ENCODE measurements around the gene PRPH.

The PRPH gene

DNA sequence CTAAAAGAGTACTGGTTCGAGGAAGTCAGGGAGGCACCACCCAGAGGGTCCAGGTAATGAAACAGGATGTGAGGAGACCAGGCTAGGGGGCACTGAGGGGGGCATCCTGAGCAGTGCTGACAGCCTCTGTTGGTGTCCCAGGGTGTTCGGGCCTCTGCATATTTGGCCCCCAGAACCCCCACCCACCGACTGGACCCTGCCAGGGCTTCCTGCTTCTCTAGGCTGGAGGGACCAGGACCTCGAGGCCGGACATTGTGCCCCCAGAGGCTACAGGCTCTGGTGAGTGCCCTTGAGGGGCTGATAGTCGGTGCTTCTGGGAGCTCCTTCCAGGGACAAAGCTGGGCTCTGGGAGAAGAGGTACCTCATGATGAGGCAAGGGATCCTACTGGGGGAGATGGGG lies 30.7 kb downstream of the PRPH start:
- no peak for TF ChIP-seq L3MBTL2 (conservative IDR thresholded peaks at IDR 0.05)
- no peak for TF ChIP-seq FOXK2 (IDR thresholded peaks at IDR 0.05)
- TF ChIP-seq, protein P1, sequence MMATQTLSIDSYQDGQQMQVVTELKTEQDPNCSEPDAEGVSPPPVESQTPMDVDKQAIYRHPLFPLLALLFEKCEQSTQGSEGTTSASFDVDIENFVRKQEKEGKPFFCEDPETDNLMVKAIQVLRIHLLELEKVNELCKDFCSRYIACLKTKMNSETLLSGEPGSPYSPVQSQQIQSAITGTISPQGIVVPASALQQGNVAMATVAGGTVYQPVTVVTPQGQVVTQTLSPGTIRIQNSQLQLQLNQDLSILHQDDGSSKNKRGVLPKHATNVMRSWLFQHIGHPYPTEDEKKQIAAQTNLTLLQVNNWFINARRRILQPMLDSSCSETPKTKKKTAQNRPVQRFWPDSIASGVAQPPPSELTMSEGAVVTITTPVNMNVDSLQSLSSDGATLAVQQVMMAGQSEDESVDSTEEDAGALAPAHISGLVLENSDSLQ (IDR thresholded peaks at IDR 0.05), result no peak
- DNase-seq (ENCODE audit: extremely low spot score), result no peak
- ChIA-PET CTCF (interaction anchor here (5.6 kb wide), 1 partner anchor 17 kb away, joined by 42 read pairs; no protein-coding TSS in a partner anchor), POLR2A (interaction anchor here (1.8 kb wide), 1 partner anchor 17 kb away, joined by 5 read pairs; no protein-coding TSS in a partner anchor)

DNA sequence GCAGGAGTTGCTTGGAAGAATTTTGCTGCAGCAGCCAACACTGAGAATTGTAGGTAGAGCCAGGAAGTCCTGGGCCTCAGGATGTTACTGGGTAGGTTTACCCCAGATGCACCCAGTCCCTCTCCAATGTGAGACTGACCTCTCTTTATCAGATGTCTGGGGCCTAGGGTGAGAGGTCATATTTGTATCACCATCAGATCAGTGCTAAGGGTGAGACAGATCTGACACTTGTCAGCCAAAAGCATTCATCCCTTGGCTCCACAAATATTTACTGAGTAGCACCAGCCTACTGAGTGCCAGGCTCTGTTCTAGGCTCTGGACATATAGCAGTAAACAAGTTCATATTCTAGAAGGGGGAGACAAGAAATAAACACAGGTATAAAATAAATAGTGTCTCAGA lies 32.4 kb downstream of the PRPH start:
- ChIA-PET POLR2A (no interaction called here), CTCF (no interaction called here)
- no peak for DNase-seq (ENCODE audit: extremely low spot score)
- TF ChIP-seq HDGF (IDR thresholded peaks at IDR 0.05; ENCODE audit: borderline replicate concordance) (no peak), CTBP1 (IDR thresholded peaks at IDR 0.05; ENCODE audit: borderline replicate concordance) (no peak), FOXA1 (IDR thresholded peaks at IDR 0.05) (no peak), ARNT (IDR thresholded peaks at IDR 0.05) (no peak), L3MBTL2 (conservative IDR thresholded peaks at IDR 0.05) (no peak)
- TF ChIP-seq, protein P1 (IDR thresholded peaks at IDR 0.05), result no peak

DNA sequence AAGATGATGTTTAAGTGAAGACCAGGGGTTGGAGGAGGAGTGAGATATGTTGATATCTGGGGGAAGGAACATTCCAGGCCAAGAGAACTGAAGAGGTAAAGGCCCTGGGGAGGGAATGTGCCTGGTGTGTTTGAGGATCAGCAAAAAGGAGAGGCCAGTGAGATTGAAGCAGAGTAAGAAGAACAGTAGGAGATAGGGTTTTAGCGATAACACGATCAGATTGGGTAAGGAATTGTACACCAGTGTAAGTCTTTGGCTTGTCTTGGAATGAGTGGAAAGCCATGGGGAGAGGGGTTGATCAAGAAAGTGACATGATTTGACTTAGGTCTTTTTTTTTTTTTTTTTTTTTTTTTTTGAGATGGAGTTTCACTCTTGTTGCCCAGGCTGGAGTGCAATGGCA lies 32.9 kb downstream of the PRPH start:
- ChIA-PET POLR2A (no interaction called here), CTCF (no interaction called here)

DNA sequence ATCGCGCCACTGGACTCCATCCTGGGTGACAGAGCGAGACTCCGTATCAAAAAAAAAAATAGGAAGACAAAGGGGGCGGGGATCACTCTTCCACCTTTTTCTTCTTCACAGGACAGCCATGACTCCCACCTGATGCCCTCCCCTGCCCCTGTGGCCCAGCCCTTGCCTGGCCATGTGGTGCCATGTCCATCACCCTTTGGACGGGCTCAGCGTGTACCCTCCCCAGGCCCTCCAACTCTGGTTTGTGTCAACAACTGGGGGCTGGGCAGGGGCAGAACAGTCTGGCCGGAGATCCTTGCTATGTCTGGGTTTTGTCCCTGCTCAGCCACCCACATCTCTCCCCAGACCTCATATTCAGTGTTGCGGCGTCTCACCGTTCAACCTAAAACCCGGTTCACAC lies 33.9 kb downstream of the PRPH start:
- TF ChIP-seq FOXM1 (IDR thresholded peaks at IDR 0.05; ENCODE audit: borderline replicate concordance) (no peak), ZNF384 (IDR thresholded peaks at IDR 0.05) (no peak), LEF1 (IDR thresholded peaks at IDR 0.05; ENCODE audit: borderline replicate concordance) (no peak), NFRKB (IDR thresholded peaks at IDR 0.05) (no peak), FOXA1 (IDR thresholded peaks at IDR 0.05) (no peak), HDGF (IDR thresholded peaks at IDR 0.05; ENCODE audit: borderline replicate concordance) (no peak), TARDBP (IDR thresholded peaks at IDR 0.05) (no peak), SUZ12 (IDR thresholded peaks at IDR 0.05) (no peak), ELF4 (IDR thresholded peaks at IDR 0.05) (no peak), ARNT (IDR thresholded peaks at IDR 0.05) (no peak), SP1 (IDR thresholded peaks at IDR 0.05) (no peak), L3MBTL2 (conservative IDR thresholded peaks at IDR 0.05) (no peak), BHLHE40 (IDR thresholded peaks at IDR 0.05; ENCODE audit: borderline replicate concordance) (no peak), CTBP1 (IDR thresholded peaks at IDR 0.05; ENCODE audit: borderline replicate concordance) (no peak), FOXK2 (IDR thresholded peaks at IDR 0.05) (no peak)
- TF ChIP-seq, protein P1 (IDR thresholded peaks at IDR 0.05), result no peak
- POLR2A ChIA-PET, result interaction anchor here (0.8 to 1.2 kb wide), 2 partner anchors 13 to 63 kb away, joined by 3 read pairs; no protein-coding TSS in a partner anchor
- CTCF ChIA-PET, result interaction anchor here (1.4 kb wide), 1 partner anchor 19 kb away, joined by 5 read pairs; no protein-coding TSS in a partner anchor
- no peak for DNase-seq (ENCODE audit: extremely low spot score)

More for the DNA sequence above, 32.9 kb downstream of the PRPH start:
- TF ChIP-seq, protein P1 (IDR thresholded peaks at IDR 0.05), result no peak
- TF ChIP-seq NFRKB (IDR thresholded peaks at IDR 0.05) (no peak), ELF4 (IDR thresholded peaks at IDR 0.05) (no peak)
- no peak for DNase-seq (ENCODE audit: extremely low spot score)

DNA sequence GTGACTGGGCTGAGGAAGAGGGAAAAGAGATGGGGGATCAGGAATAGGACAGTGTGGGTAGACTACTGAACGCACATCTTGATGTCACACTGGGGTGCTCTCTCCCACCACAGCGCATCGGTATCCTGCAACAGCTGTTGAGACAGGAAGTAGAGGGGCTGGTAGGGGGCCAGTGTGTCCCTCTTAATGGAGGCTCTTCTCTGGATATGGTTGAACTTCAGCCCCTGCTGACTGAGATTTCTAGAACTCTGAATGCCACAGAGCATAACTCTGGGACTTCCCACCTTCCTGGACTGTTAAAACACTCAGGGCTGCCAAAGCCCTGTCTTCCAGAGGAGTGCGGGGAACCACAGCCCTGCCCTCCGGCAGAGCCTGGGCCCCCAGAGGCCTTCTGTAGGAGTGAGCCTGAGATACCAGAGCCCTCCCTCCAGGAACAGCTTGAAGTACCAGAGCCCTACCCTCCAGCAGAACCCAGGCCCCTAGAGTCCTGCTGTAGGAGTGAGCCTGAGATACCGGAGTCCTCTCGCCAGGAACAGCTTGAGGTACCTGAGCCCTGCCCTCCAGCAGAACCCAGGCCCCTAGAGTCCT lies 35.2 kb downstream of the PRPH start:
- no peak for DNase-seq (ENCODE audit: extremely low spot score)
- no peak for TF ChIP-seq NFRKB (IDR thresholded peaks at IDR 0.05)
- no peak for TF ChIP-seq SUZ12 (IDR thresholded peaks at IDR 0.05)
- no peak for TF ChIP-seq FOXA1 (IDR thresholded peaks at IDR 0.05)
- no peak for TF ChIP-seq SP1 (IDR thresholded peaks at IDR 0.05)
- TF ChIP-seq ZNF384 (IDR thresholded peaks at IDR 0.05), result no peak
- TF ChIP-seq FOXK2 (IDR thresholded peaks at IDR 0.05), result no peak
- TF ChIP-seq, protein P1 (IDR thresholded peaks at IDR 0.05), result no peak
- TF ChIP-seq FOXM1 (IDR thresholded peaks at IDR 0.05; ENCODE audit: borderline replicate concordance), result no peak
- TF ChIP-seq CTBP1 (IDR thresholded peaks at IDR 0.05; ENCODE audit: borderline replicate concordance), result no peak
- no peak for TF ChIP-seq ELF4 (IDR thresholded peaks at IDR 0.05)
- CTCF ChIA-PET, result interaction anchor here (0.5 to 3.5 kb wide), 5 partner anchors 12 to 95 kb away, joined by 5 to 55 read pairs (median 11); no protein-coding TSS in a partner anchor
- POLR2A ChIA-PET, result interaction anchor here (1.2 to 2.3 kb wide), 2 partner anchors 8 to 64 kb away, joined by 3 to 43 read pairs; partner anchors contain the start of gene TROAP
